Ectodermal cell (in vitro differentiated cells): ENCODE data around the gene TRIL. TPM values are rescaled to one million over a fixed set of nuclear protein-coding genes. Genes with fewer than 3 reads are reported as not detected.

ENCODE experiments used
- H3K27ac ChIP-seq: 2 replicates; pipeline ENCODE4 v1.7.0; 2013; ENCODE audit warnings: mild to moderate bottlenecking, low read depth, low read length; ENCODE audit not compliant: insufficient read depth, poor library complexity, severe bottlenecking
- H3K27me3 ChIP-seq: 2 replicates; pipeline ENCODE4 v1.7.0; 2013; ENCODE audit warnings: mild to moderate bottlenecking, low read length; ENCODE audit not compliant: insufficient read depth, control insufficient read depth, poor library complexity, severe bottlenecking
- H3K36me3 ChIP-seq: one replicate; pipeline ENCODE4 v1.7.0; 2013; ENCODE audit warnings: low read length; ENCODE audit not compliant: control insufficient read depth, insufficient read depth
- H3K4me1 ChIP-seq: one replicate; pipeline ENCODE4 v1.7.0; 2013; ENCODE audit warnings: low read length; ENCODE audit not compliant: control insufficient read depth, insufficient read depth
- H3K4me3 ChIP-seq: 2 replicates; pipeline ENCODE4 v1.7.0; 2013; ENCODE audit warnings: low read depth, low read length, control low read depth; ENCODE audit not compliant: insufficient read depth
- H3K9me3 ChIP-seq: 2 replicates; pipeline ENCODE4 v1.7.0; 2013; ENCODE audit warnings: mild to moderate bottlenecking, low read length, moderate library complexity; ENCODE audit not compliant: control insufficient read depth
- WGBS, 2 experiments: methylation state at CpG; one replicate each; pipeline ENCODE4 v1.1.7; 2013; ENCODE audit warnings: missing lambda C conversion rate in 2 of 2; 5-methylcytosine and 5-hydroxymethylcytosine counted together
- polyA plus RNA-seq, 4 experiments: library from polyadenylated mRNA; stranded (reverse); fragments of 50-300 nt; gene quantifications; one replicate each; pipeline ENCODE4 v1.2.3, GENCODE V29; 2013

TRIL gene
- polyA plus RNA-seq (2013, experiment 1 of 4) = 17.8 TPM
- polyA plus RNA-seq (2013, experiment 2 of 4) = 21.9 TPM
- 15.8 TPM for polyA plus RNA-seq (2013, experiment 3 of 4)
- 19.0 TPM for polyA plus RNA-seq (2013, experiment 4 of 4)

- Histone ChIP-seq H3K4me3 (peak within 1 kb of the TSS; percentile 52), H3K4me1 (peaks cover 17% of the 10 kb centered on the region), H3K27ac (peak within 1 kb of the TSS; percentile 22), H3K27me3 (peaks cover 40% of the 10 kb centered on the region), H3K9me3 (no peaks in the 10 kb centered on the region), H3K36me3 (no peaks in the 10 kb centered on the region)
- WGBS, 2 experiments = 1 to 2% methylated on average over 66 of the region's 66 CpGs
Observed at GRCh38 chr7:28958235-28958979, at the start of gene TRIL. Gene TRIL, minus strand, starts transcription at chr7:28958330. Its CDS starts 284 bp downstream, at chr7:28958046.

GRCh38 chr7:29007127-29007526 is 49.0 kb upstream of the TRIL start:
- Histone ChIP-seq H3K4me1 (no peaks in the 10 kb centered on the region), H3K36me3 (no peaks in the 10 kb centered on the region), H3K4me3 (no peak overlapping the region), H3K27me3 (no peaks in the 10 kb centered on the region), H3K9me3 (peaks cover 4% of the 10 kb centered on the region), H3K27ac (no peak overlapping the region)
- 95 to 100% methylated on average over 1 of the region's 2 CpGs for WGBS, 2 experiments

- no peaks in the 10 kb centered on the region for H3K36me3 ChIP-seq
- H3K9me3 ChIP-seq = peaks cover 4% of the 10 kb centered on the region
- no peak overlapping the region for H3K4me3 ChIP-seq
- peaks cover 8% of the 10 kb centered on the region for H3K4me1 ChIP-seq
- no peak overlapping the region for H3K27ac ChIP-seq
- no peaks in the 10 kb centered on the region for H3K27me3 ChIP-seq
- 93 to 95% methylated on average over 2 to 3 of the region's 3 CpGs for whole genome bisulfite sequencing, 2 experiments
Observed at GRCh38 chr7:29005829-29006228, 47.7 kb upstream of the TRIL start.

GRCh38 chr7:29005406-29005805 is 47.3 kb upstream of the TRIL start:
- H3K4me1 ChIP-seq = peaks cover 8% of the 10 kb centered on the region
- H3K27ac ChIP-seq = no peak overlapping the region
- no peaks in the 10 kb centered on the region for H3K27me3 ChIP-seq
- 68 to 85% methylated on average over 1 of the region's 1 CpG for WGBS, 2 experiments
- no peaks in the 10 kb centered on the region for H3K36me3 ChIP-seq
- peaks cover 4% of the 10 kb centered on the region for H3K9me3 ChIP-seq
- no peak overlapping the region for H3K4me3 ChIP-seq

- Histone ChIP-seq H3K36me3 (no peaks in the 10 kb centered on the region), H3K27ac (no peak overlapping the region), H3K27me3 (no peaks in the 10 kb centered on the region), H3K4me1 (peaks cover 8% of the 10 kb centered on the region), H3K9me3 (peaks cover 4% of the 10 kb centered on the region), H3K4me3 (no peak overlapping the region)
- 97% methylated on average over 5 of the region's 5 CpGs for WGBS, 2 experiments
Observed at GRCh38 chr7:29003703-29004102, 45.6 kb upstream of the TRIL start.

GRCh38 chr7:29000717-29001076 is 42.6 kb upstream of the TRIL start:
- WGBS, 2 experiments = 94 to 97% methylated on average over 2 of the region's 2 CpGs
- Histone ChIP-seq H3K27me3 (no peaks in the 10 kb centered on the region), H3K4me1 (peaks cover 15% of the 10 kb centered on the region)

GRCh38 chr7:28999895-29000716 is 42.0 kb upstream of the TRIL start:
- Histone ChIP-seq H3K36me3 (no peaks in the 10 kb centered on the region), H3K4me3 (no peak overlapping the region), H3K9me3 (peaks cover 4% of the 10 kb centered on the region), H3K27ac (no peak overlapping the region), H3K27me3 (no peaks in the 10 kb centered on the region), H3K4me1 (peaks cover 15% of the 10 kb centered on the region)
- WGBS, 2 experiments = 90 to 92% methylated on average over 12 of the region's 12 CpGs

More at GRCh38 chr7:29000717-29001076, 42.6 kb upstream of the TRIL start:
- Histone ChIP-seq H3K4me3 (no peak overlapping the region), H3K36me3 (no peaks in the 10 kb centered on the region), H3K27ac (no peak overlapping the region), H3K9me3 (peaks cover 4% of the 10 kb centered on the region)

GRCh38 chr7:28999427-28999826 is 41.3 kb upstream of the TRIL start:
- peaks cover 4% of the 10 kb centered on the region for H3K9me3 ChIP-seq
- H3K4me3 ChIP-seq = no peak overlapping the region
- WGBS, 2 experiments = 93 to 96% methylated on average over 4 to 5 of the region's 5 CpGs
- H3K27me3 ChIP-seq = no peaks in the 10 kb centered on the region
- no peak overlapping the region for H3K27ac ChIP-seq
- peaks cover 15% of the 10 kb centered on the region for H3K4me1 ChIP-seq
- no peaks in the 10 kb centered on the region for H3K36me3 ChIP-seq

- no peaks in the 10 kb centered on the region for H3K9me3 ChIP-seq
- peaks cover 15% of the 10 kb centered on the region for H3K4me1 ChIP-seq
- H3K4me3 ChIP-seq = no peak overlapping the region
- no peak overlapping the region for H3K27ac ChIP-seq
- no peaks in the 10 kb centered on the region for H3K36me3 ChIP-seq
- 81% methylated on average over 4 of the region's 4 CpGs for WGBS, 2 experiments
- no peaks in the 10 kb centered on the region for H3K27me3 ChIP-seq
Observed at GRCh38 chr7:28998105-28998504, 40.0 kb upstream of the TRIL start.

GRCh38 chr7:28996836-28997235 is 38.7 kb upstream of the TRIL start:
- Histone ChIP-seq H3K4me3 (no peak overlapping the region), H3K27me3 (no peaks in the 10 kb centered on the region), H3K27ac (no peak overlapping the region), H3K9me3 (no peaks in the 10 kb centered on the region), H3K4me1 (peaks cover 13% of the 10 kb centered on the region), H3K36me3 (no peaks in the 10 kb centered on the region)
- 92 to 95% methylated on average over 6 of the region's 6 CpGs for WGBS, 2 experiments
